Ishikawa (cell line): ENCODE results near the gene ERC1.

Experiments used
- CEBPB ChIP-seq: IDR thresholded peaks from 2 replicates; pipeline ENCODE4 v1.6.1; 2012
- EGR1 ChIP-seq: IDR thresholded peaks from 2 replicates; pipeline ENCODE4 v1.6.1; 2012
- EP300 ChIP-seq: IDR thresholded peaks from 2 replicates; pipeline ENCODE4 v1.6.1; 2012; ENCODE audit warnings: borderline replicate concordance
- FOXM1 ChIP-seq: IDR thresholded peaks from 2 replicates; pipeline ENCODE4 v1.6.1; 2012; ENCODE audit warnings: low read depth, borderline replicate concordance
- NFIC ChIP-seq: IDR thresholded peaks from 2 replicates; pipeline ENCODE4 v1.6.1; 2012
- RAD21 ChIP-seq: IDR thresholded peaks from 2 replicates; pipeline ENCODE4 v1.6.1; 2012; ENCODE audit warnings: low read depth
- TAF1 ChIP-seq: IDR thresholded peaks from 2 replicates; pipeline ENCODE4 v1.6.1; 2012; ENCODE audit warnings: low read depth, mild to moderate bottlenecking
- TCF12 ChIP-seq: IDR thresholded peaks from 2 replicates; pipeline ENCODE4 v1.6.1; 2012; ENCODE audit warnings: low read depth
- TEAD4 ChIP-seq: IDR thresholded peaks from 2 replicates; pipeline ENCODE4 v1.6.1; 2012
- YY1 ChIP-seq: IDR thresholded peaks from 2 replicates; pipeline ENCODE4 v1.6.1; 2012; ENCODE audit warnings: low read depth
- TF ChIP-seq, protein P1 (sequence below): IDR thresholded peaks from 2 replicates; pipeline ENCODE4 v1.6.1; 2012
- TF ChIP-seq, protein P2 (sequence below): IDR thresholded peaks from 2 replicates; pipeline ENCODE4 v1.6.1; 2012
- TF ChIP-seq, protein P3 (sequence below): IDR thresholded peaks from 2 replicates; pipeline ENCODE4 v1.6.1; 2012; ENCODE audit warnings: low read depth, mild to moderate bottlenecking

DNA sequence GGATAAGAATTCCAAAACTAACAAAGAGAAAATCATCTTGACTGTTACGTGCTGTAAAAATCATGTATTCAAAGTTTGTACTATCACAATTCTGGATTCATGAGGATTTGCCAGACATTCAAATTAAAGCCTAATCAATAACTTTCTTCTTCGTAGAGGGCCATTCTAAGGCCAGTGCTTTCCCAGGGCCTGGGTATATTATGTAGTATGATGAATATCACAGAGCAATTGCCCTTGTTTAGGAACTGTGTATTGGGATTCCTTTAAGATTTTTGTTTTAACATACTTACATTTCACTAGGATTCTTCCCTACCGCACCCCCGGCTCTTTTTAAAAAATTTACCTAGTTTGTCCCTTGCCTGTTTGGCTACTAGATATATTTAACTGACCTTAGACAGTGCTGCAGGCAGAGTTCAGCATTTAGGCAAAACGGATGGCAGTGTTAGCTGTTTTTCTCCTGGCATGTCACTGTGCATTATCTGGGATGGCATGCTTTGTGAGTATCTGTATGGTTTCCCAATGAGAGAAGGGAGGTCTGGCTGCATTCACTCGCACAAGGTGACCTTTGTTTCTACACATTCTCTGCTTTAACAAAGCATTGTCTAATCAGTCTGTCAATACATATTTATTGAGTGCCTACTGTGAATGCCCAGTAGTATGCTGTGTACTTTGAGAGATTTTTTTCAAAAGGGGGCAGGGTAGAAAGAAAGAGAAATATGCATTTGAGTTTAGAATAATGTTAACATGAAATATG lies 63.3 kb downstream of the ERC1 start:
- TF ChIP-seq, protein P1, sequence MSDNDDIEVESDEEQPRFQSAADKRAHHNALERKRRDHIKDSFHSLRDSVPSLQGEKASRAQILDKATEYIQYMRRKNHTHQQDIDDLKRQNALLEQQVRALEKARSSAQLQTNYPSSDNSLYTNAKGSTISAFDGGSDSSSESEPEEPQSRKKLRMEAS: no peak
- TF ChIP-seq NFIC (no peak), RAD21 (no peak), EP300 (no peak), CEBPB (no peak), YY1 (no peak), TAF1 (no peak), TEAD4 (no peak), EGR1 (no peak), FOXM1 (no peak), TCF12 (no peak)
- TF ChIP-seq, protein P2, sequence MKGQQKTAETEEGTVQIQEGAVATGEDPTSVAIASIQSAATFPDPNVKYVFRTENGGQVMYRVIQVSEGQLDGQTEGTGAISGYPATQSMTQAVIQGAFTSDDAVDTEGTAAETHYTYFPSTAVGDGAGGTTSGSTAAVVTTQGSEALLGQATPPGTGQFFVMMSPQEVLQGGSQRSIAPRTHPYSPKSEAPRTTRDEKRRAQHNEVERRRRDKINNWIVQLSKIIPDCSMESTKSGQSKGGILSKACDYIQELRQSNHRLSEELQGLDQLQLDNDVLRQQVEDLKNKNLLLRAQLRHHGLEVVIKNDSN: no peak
- TF ChIP-seq, protein P3, sequence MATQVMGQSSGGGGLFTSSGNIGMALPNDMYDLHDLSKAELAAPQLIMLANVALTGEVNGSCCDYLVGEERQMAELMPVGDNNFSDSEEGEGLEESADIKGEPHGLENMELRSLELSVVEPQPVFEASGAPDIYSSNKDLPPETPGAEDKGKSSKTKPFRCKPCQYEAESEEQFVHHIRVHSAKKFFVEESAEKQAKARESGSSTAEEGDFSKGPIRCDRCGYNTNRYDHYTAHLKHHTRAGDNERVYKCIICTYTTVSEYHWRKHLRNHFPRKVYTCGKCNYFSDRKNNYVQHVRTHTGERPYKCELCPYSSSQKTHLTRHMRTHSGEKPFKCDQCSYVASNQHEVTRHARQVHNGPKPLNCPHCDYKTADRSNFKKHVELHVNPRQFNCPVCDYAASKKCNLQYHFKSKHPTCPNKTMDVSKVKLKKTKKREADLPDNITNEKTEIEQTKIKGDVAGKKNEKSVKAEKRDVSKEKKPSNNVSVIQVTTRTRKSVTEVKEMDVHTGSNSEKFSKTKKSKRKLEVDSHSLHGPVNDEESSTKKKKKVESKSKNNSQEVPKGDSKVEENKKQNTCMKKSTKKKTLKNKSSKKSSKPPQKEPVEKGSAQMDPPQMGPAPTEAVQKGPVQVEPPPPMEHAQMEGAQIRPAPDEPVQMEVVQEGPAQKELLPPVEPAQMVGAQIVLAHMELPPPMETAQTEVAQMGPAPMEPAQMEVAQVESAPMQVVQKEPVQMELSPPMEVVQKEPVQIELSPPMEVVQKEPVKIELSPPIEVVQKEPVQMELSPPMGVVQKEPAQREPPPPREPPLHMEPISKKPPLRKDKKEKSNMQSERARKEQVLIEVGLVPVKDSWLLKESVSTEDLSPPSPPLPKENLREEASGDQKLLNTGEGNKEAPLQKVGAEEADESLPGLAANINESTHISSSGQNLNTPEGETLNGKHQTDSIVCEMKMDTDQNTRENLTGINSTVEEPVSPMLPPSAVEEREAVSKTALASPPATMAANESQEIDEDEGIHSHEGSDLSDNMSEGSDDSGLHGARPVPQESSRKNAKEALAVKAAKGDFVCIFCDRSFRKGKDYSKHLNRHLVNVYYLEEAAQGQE: no peak
